Activated gamma-delta T cell treated with Interleukin-2 at 50 U/mL for 16 hours (primary cell): ENCODE results near the gene MYCN.

ENCODE experiments used
- DNase-seq: peaks from one replicate; pipeline ENCODE4 v3.0.0-alpha.2; 2020

Gene MYCN

DNA sequence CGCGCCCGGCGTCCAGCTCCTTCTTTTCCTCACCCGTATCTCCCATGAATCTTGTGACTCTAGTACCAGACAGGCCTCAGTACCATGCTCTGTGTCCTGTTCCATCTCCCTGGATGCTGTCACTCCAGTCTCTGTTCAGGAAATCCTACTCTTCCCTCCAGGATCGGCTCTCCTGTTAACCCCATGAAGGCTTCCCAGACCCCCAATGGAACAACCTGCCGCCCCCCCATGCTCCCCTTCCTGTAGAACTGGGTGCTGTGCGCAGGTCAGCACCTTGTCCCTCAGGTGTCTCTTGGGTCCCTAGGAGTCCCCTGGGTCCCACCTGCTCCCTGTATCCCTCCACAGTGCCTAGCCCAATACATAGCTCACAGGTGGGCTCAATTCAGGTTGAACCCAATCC, 41.3 kb downstream of the MYCN start:
- DNase-seq, result no peak

DNA sequence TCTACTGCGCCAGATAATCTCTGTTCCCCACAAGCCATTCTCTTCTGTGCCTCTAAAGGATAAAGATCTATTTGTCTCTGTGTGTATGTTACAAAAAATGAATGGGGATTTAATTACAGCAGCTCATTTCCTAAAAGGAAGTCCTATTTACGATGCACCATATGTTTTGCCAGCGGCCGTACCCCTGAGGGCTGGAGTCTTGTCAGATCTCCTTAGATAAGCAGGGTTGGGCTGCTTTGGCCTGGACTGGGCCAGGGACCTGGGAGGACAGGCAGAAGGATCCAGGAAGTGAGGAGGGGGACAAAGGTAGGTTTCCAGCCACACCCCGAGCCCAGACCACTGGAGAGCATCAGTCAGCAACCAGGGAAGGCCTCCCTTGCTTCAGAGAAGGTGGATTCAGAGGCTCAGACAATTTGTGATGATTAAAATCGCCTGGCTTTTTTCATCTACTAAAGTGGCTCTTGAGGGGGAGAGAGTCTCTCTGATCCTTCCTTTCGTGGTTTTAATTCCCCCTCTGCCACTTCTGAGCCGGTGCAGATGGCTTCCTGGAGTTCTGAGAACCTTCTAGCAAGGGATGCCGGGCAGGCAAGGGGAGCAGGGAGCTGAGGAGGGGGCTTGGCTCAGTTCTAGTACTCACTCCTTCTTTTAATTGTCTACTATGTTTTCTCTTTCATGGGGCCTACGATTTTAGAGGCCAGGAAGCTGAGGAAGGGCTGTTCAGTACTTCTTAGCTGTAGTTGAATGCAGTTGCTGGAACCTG, 42.1 kb downstream of the MYCN start:
- DNase-seq, result no peak

DNA sequence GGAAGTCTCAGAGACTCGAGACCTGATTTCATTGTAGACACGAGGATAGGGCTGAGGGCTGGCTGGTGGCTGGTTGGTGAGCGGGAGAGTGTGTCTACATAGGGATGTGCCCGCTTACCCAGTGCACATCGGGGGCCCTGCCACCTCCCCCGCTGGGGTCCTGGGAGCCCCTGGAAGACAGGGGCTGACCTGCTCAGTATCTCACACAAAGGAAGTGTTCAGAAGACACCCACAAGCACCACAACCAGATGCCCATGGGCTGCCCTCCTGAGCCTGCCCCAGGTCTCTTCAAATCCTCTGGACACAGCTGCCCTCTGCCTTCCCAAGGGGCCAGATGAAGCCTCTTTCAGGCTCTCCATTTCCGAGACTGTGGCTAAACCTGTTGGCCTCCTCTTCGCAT, 43.1 kb downstream of the MYCN start:
- DNase-seq, result no peak

- no peak for DNase-seq
Observed at GRCh38 chr2:15984368-15985255, 44.3 kb downstream of the MYCN start.

DNA sequence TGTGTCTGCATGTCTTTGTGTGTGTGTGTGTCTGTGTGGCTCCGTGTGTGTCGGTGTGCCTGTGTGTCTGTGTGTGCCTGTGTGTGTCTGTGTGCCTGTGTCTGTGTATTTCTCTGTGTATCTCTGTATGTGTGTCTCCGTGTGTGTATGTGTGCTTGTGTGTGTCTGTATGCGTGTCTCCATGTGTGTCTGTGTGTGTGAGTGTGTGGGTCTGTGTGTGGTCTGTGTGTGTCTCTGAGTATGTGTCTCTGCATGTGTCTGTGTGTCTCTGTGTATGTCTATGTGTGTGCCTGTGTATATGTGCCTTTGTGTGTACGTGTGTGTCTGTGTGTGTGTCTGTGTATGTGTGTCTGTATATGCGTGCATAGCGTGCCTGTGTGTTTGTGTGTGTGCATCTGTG, 45.2 kb downstream of the MYCN start:
- DNase-seq, result no peak

DNA sequence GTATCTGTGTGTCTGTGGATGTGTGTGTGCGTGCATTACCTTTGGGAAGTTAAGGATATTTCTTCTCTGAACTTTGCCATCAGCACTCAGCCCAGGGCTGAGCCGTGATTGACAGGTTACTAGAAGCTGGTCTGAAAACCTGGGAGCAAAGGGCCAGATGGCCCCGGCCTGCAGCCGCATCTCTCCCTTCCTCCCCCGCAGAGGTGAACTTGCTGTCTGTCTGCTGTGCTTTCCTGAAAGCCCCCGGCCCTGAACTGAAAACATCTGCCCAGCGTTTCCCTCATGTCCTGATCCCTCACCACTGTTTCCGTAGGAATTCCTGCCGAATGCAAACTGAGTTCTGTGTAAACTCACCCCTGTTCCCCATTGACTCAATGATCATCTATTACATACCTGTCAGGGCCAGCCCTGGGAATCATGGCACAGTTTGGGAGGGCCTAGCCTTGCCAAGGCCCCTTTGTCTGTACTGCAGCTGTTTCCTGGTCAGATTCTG, 45.8 kb downstream of the MYCN start:
- no peak for DNase-seq

DNA sequence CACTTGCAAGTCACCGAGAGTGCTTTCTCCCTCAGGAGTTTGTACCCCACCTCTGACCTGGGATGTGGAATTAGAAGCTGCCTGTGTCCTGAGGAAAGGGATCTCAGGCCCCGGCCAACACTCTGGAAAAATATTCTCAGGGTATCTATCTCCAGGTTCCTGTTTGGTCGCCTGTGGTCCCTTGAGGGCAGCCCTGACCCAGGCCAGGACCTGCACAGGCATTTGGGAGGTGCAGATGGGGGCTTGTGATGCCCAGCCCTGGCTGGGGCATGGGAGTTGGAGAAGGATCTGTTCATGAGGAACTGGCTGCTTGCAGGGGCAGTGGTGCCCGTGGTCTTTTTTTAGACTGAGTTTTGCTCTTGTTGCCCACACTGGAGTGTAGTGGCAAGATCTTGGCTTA, 46.3 kb downstream of the MYCN start:
- DNase-seq, result no peak

- DNase-seq, result no peak
Observed at GRCh38 chr2:15988733-15989132, 48.4 kb downstream of the MYCN start.

DNA sequence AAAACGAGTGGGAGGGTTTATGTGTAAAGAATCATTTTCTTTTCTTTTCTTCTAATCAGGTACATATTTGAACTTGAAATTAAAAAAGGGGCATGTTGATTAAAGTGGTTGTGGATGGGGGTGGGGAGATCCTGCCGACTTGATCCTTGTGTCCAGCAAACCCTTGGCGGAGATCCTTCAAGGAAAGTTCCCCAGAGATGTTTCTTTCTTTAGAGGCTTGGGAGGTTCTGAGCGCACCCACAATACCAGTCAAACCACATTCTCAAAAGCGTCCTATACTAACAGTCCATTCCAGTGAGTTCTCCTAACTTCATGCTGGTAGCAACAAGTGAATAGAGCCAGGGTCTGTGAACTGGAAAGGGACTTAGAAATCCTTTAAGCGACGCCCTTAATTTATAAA, 49.2 kb downstream of the MYCN start:
- DNase-seq, result no peak

GRCh38 chr2:15990151-15991101, 50.1 kb downstream of the MYCN start:
- no peak for DNase-seq

DNA sequence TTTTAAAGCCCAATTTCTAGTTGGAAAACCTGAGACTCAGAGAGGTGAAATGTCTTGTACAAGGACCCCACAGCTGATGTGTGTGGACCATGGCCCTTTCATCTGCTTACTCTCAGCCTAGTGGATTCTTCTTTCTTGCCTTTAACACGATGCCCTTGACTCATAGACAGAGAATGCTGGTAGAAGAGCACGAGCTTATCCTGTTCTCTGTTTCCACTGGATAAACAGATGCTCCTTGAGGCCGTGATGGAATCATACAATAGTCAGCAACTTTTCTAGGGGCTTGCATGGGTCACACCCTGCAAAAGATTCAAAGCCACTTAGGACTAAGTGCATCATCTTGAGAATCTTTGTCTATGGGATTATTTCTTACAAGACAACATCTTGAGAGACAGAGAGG, 50.9 kb downstream of the MYCN start:
- no peak for DNase-seq

- no peak for DNase-seq
Observed at GRCh38 chr2:15992457-15993231, 52.3 kb downstream of the MYCN start.

DNA sequence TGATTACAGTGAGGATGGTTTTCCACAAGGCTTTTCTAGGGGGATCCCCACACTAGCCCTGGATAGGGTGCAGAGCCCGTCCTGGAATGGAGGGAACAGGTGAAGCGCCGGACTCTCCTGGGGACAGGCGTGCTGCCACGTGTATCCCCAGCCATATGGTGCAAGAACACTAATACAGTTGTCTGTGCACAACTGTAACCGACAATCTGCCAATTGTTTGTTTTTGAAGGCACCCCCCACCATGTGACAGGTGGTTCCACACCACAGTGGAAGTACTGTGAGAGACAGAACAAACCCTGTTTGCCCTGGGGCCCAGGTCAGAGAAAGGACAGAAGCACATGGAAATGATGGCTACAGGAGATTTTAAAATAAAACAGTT, 52.9 kb downstream of the MYCN start:
- DNase-seq, result no peak

DNA sequence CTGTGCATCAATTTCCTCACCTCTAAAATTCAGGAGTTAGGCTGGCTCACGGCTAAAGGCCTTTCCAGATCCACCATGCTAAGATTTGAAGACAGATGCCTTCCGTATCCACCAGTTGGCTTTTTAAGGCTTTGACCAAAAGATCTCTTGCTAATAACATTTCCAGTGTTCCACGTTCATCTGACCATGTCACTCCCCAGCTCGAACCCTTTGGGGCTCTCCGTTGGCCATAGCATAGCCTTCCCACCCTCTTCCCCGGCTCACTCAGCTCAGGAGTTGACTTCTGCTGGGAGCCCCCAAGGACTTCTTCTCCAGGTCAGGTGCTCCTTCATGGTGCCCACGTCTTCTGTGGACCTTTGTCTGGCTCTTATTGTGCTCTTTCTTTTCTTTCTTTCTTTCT, 53.3 kb downstream of the MYCN start:
- DNase-seq, result no peak

DNA sequence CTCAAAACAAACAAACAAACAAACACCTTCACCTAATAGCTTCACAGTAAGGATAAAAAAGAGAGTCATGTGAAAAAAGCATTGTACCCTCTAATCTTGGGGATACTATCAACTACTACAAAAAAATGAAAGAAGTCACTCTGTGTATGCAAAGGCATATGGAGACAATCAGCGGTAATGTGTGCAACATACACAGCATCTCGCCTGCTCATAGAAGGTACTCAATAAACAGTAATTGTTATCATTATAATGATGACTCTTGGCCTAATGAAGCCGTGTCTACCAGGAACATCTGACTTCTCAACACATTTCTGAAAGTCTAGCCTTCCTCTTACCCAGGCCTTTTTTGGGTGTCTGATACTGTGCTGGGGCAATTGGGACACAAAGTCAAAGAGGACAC, 55.3 kb downstream of the MYCN start:
- DNase-seq, result no peak
